GDM1 (cell line): ENCODE results near the gene RAB3GAP2.
"Not testable (repeated sequence)": the region's sequence is repeated elsewhere in the genome, so short reads cannot be mapped to it uniquely, and the experiment has no call there.

Experiments
- DNase-seq: peaks from one replicate; lab custom pipeline; 2025; lab: John Stamatoyannopoulos, UW

The RAB3GAP2 gene

GRCh38 chr1:220139966-220140365 lies 132.3 kb downstream of the RAB3GAP2 start:
- DNase-seq, result no peak

DNA sequence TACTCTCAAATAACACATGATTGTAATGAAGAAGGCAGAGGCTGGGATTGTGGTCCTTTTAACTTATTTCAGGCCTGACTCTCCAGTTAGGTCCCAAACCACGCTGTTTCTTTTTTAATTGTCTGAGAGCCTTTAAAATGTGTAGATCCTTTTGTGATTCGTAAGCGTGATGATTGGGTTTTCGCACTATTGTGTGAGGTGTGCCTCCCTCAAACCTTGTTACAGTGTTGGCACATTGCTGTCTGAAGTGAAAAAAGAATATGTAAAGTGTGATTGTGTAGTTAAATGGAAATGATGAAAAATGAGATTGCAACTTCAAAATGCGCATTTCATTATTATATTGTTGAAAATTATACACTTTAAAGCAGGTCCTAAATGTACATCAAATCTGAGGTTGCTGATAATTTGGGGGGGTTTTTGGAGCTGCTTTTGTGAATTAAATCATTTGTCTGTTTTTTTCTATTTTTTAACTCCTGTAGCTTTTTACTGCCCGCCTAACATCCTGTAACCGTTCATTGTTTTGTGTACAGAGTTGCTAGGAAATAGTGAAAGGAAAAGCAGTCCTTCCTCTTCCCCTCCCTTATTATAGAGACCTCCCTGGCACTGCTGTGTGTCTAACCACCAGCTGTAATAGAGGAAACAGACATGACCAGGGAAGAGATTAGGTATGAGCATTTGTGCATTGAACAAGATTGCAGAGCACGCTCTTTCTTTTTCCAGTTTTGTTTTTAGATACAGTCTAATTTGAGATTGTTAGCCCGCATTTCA lies 135.1 kb downstream of the RAB3GAP2 start:
- DNase-seq, result peak; percentile 67

DNA sequence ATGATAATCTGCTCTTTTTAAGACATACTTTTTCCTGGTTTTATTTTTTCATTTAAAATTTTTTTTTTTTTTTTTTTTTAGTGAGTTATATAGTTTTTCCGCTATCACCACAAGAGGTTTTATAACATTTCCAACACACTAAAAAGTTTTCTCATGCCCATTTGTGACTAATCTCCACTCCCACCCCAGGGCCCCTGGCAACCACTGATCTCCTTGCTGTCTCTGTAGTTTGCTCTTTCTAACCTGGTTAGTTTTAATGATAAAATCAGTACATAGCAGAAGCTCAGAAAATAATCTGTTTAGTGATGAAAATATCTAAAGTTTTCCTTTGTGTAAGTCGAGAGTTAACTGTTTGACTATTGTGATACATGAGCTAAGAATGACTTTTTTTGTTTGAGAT lies 136.5 kb downstream of the RAB3GAP2 start:
- DNase-seq, result no peak

DNA sequence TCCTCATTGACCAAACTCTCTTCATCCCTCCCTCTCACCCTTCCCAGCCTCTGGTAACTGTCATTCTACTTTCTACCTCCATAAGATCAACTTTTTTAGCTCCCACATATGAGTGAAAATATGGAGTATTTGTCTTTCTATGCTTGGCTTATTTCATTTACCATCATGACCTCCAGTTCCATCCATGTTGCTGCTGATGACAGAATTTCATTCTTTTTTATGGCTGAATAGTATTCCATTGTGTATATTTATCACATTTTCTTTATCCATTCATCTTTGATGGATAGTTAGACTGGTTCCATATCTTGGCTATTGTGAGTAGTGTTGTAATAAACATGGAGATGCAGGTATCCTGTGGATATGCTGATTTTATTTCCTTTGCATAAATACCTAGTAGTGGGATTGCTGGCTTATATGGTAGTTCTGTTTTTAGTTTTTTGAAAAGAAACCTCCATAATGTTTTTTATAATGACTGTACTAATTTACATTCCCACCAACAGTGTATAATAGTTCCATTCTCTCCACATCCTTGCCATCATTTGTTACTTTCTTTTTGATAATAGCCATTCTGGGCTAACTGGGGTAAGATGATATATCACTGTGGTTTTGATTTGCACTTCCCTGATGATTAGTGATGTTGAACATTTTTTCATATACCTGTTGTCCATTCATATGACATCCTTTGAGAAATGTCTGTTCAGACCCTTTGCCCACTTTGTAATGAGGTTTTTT lies 142.6 kb downstream of the RAB3GAP2 start:
- no peak for DNase-seq

DNA sequence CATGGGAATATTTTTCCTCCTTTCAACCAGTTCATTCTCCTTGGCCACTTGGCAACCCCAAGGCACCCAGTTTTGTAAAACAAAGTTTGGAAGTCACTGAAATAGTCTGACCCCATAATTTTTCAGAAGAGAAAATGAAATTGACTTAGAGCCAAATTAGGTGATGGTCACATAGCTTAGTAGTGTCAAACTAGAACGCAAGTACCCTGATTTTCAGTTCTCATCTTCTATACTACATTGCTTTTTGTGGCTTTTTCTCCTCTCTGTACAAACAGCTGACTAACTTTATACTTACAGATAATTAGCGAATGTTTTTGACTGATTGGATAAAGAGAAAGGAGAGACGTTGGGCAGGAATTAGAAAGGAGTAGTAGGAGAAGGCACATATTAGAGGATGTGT lies 145.2 kb downstream of the RAB3GAP2 start:
- no peak for DNase-seq

- no peak for DNase-seq
Measured at GRCh38 chr1:220124542-220124941, 147.7 kb downstream of the RAB3GAP2 start.

GRCh38 chr1:220123889-220124288 lies 148.4 kb downstream of the RAB3GAP2 start:
- peak; percentile 12 for DNase-seq

GRCh38 chr1:220123066-220123465 lies 149.2 kb downstream of the RAB3GAP2 start:
- DNase-seq, result no peak

DNA sequence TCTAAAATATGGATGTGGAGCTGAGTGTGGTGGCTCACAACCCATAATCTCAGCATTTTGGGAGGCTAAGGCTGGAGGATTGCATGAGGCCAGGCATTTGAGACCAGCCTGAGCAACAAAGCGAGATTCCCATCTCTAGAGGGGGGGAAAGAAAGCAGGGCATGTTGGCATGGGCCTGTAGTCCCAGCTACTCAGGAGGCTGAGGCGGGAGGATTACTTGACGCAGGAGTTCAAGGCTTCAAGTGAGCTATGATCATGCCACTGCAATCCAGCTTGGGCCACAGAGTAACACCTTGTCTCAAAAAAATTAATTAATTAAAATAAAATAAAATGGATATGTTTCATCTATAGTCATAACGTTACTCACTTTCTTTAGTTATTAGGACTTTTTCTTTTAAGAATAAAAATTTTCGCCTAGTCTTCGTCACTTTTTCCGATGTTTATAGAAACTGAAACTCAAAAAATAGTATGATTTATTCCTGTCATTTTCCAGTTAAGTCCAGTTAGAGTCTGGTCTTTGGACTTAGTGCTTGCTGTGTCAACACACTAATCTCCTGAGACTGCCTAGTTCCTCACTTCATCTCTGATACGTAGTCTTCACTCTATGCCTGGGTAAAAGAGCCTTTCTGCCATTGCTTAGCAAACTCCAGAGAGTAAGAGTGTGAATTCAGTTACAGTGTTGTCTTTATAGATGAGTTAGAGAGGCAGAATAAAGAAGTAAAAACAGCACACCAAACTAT lies 150.3 kb downstream of the RAB3GAP2 start:
- no peak for DNase-seq

DNA sequence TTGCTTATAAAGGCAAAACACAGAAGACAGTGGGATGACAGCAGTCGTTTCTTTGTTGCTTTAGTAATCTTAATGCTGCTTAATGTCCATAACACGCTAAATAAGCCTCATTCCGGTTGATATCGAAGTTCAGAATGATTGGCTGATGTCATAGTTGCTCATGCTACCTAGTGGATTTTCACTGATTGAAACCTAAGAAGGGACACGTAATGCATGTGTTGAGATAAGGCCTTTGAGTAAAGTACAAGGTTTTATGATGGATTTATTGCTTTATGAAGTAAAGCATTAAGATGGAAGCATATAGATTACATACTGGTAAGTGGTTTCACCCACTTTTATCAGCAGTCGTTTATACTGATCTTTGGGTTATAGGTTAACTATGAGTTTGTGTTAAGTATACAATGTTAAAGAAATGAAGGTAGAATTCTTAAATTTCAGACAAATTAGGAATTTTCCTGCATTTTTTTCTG lies 153.2 kb downstream of the RAB3GAP2 start:
- no peak for DNase-seq

GRCh38 chr1:220113136-220113695 lies 159.0 kb downstream of the RAB3GAP2 start:
- no peak for DNase-seq

DNA sequence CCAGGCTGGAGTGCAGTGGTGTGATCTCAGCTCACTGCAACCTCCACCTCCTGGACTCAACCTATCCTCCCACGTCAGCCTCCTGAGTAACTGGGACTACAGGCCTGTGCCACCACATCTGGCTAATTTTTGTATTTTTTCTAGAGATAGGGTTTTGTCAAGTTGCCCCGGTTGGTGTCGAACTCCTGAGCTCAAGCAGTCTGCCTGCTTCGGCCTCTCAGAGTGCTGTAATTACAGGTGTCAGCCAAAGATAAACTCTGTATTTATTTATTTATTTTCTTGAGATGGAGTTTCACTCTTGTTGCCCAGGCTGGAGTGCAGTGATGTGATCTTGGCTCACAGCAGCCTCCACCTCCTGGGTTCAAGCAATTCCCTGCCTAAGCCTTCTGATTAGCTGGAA lies 159.7 kb downstream of the RAB3GAP2 start:
- not testable (repeated sequence) for DNase-seq

- not testable (repeated sequence) for DNase-seq
Measured at GRCh38 chr1:220110473-220110872, 161.8 kb downstream of the RAB3GAP2 start.

DNA sequence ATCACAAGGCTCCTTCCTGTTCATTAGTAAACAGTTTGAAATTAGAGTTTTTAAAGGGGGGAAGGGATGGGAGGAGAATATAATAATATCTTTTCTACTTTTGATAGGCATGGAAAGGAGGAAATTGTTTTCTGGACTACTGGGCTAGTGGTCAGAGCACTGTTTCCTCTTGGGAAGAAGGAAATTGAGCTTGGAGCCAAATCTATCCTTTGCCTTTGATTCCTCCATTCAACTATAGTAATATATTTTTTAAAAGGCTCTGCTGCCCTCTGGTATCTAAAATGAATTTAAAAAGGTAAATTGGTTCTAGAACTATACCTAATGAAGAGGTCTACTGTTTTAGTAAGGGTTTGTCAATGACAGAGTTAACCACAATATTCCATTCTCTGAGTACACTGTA lies 172.4 kb downstream of the RAB3GAP2 start:
- no peak for DNase-seq
